Astrocyte (in vitro differentiated cells and primary cell): ENCODE data around the gene GAMT. TPM values are rescaled to one million over a fixed set of nuclear protein-coding genes. Genes with fewer than 3 reads are reported as not detected.

Source experiments
- DNase-seq: peaks from one replicate; pipeline ENCODE4 v3.0.0-alpha.2; 2010; ENCODE audit warnings: low read depth
- FAIRE-seq: peaks from 2 replicates; lab custom pipeline; 2011; peaks lifted over from hg19 to GRCh38; lab: Jason Lieb, UNC
- H2AFZ ChIP-seq: 2 replicates; pipeline ENCODE4 v1.6.0; 2012; ENCODE audit warnings: low read depth, low read length, inconsistent platforms
- H3K27ac ChIP-seq: 2 replicates; pipeline ENCODE4 v1.5.1; 2011; ENCODE audit warnings: low read depth, low read length, inconsistent platforms
- H3K27me3 ChIP-seq: 2 replicates; pipeline ENCODE4 v1.6.0; 2011; ENCODE audit warnings: low read length, inconsistent platforms; ENCODE audit not compliant: insufficient read depth
- H3K36me3 ChIP-seq: 2 replicates; pipeline ENCODE4 v1.5.1; 2011; ENCODE audit warnings: low read length, inconsistent platforms; ENCODE audit not compliant: insufficient read depth
- H3K4me1 ChIP-seq: 2 replicates; pipeline ENCODE4 v1.5.1; 2011; ENCODE audit warnings: low read length, inconsistent platforms; ENCODE audit not compliant: insufficient read depth
- H3K4me2 ChIP-seq: 2 replicates; pipeline ENCODE4 v1.6.0; 2012; ENCODE audit warnings: low read length, inconsistent platforms
- H3K4me3 ChIP-seq: 2 replicates; pipeline ENCODE4 v1.5.1; 2011; ENCODE audit warnings: low read depth, mild to moderate bottlenecking, low read length, inconsistent platforms; ENCODE audit not compliant: insufficient read depth
- H3K79me2 ChIP-seq: 2 replicates; pipeline ENCODE4 v1.6.0; 2012; ENCODE audit warnings: mild to moderate bottlenecking, low read length, inconsistent platforms; ENCODE audit not compliant: insufficient read depth
- H3K9ac ChIP-seq: 2 replicates; pipeline ENCODE4 v1.6.0; 2012; ENCODE audit warnings: mild to moderate bottlenecking, low read length, inconsistent platforms
- H3K9me3 ChIP-seq: 2 replicates; pipeline ENCODE4 v1.5.1; 2012; ENCODE audit warnings: low read depth, mild to moderate bottlenecking, low read length, inconsistent platforms; ENCODE audit not compliant: insufficient read depth
- H4K20me1 ChIP-seq: 2 replicates; pipeline ENCODE4 v1.6.0; 2012; ENCODE audit warnings: low read length, inconsistent platforms; ENCODE audit not compliant: insufficient read depth
- H3K27ac Mint-ChIP-seq: one replicate; pipeline ENCODE4 v1.8.0; 2021; ENCODE audit warnings: mild to moderate bottlenecking, mixed read lengths; ENCODE audit not compliant: unreplicated experiment
- H3K27me3 Mint-ChIP-seq: one replicate; pipeline ENCODE4 v1.8.0; 2021; ENCODE audit warnings: low read depth, mixed read lengths; ENCODE audit not compliant: unreplicated experiment
- H3K36me3 Mint-ChIP-seq: one replicate; pipeline ENCODE4 v1.8.0; 2021; ENCODE audit warnings: low read depth, mixed read lengths; ENCODE audit not compliant: unreplicated experiment
- H3K4me1 Mint-ChIP-seq: one replicate; pipeline ENCODE4 v1.8.0; 2021; ENCODE audit warnings: low read depth, mixed read lengths; ENCODE audit not compliant: unreplicated experiment
- H3K4me3 Mint-ChIP-seq: one replicate; pipeline ENCODE4 v1.8.0; 2021; ENCODE audit warnings: mild to moderate bottlenecking, moderate library complexity, mixed read lengths; ENCODE audit not compliant: unreplicated experiment
- H3K9me3 Mint-ChIP-seq: one replicate; pipeline ENCODE4 v1.8.0; 2021; ENCODE audit warnings: mild to moderate bottlenecking, mixed read lengths; ENCODE audit not compliant: unreplicated experiment
- CTCF ChIP-seq: IDR thresholded peaks from 2 replicates; pipeline ENCODE4 v1.5.1; 2011; ENCODE audit warnings: low read depth, mild to moderate bottlenecking, inconsistent platforms, low read length, moderate library complexity; ENCODE audit not compliant: insufficient read depth
- EZH2 ChIP-seq: IDR thresholded peaks from 2 replicates; pipeline ENCODE4 v1.6.1; 2012; ENCODE audit warnings: mild to moderate bottlenecking, low read length, inconsistent platforms; ENCODE audit not compliant: insufficient read depth
- total RNA-seq: library from RNA; stranded (reverse); gene quantifications from 2 replicates; pipeline ENCODE4 v1.2.1, GENCODE V29; 2021

Gene GAMT
- total RNA-seq, 1 donor from 2014 or later: 35.9 TPM

- no peaks in the 10 kb centered on the region for H3K27me3 ChIP-seq
- peak overlapping the region; percentile 63 for H3K4me3 ChIP-seq
- H3K4me1 ChIP-seq: peaks cover 34% of the 10 kb centered on the region
- H3K9me3 Mint-ChIP-seq: no peaks in the 10 kb centered on the region
- H3K79me2 ChIP-seq: peaks cover 44% of the 10 kb centered on the region
- H3K36me3 ChIP-seq: no peaks in the 10 kb centered on the region
- peak; percentile 90 for DNase-seq
- peaks cover 3% of the 10 kb centered on the region for H3K36me3 Mint-ChIP-seq
- FAIRE-seq: no peak
- H3K27ac ChIP-seq: peak overlapping the region; percentile 64
- peak overlapping the region; percentile 84 for H3K27ac Mint-ChIP-seq
- H3K4me3 Mint-ChIP-seq: peak overlapping the region; percentile 80
- H2AFZ ChIP-seq: peak overlapping the region; percentile 80
- H3K9me3 ChIP-seq: no peaks in the 10 kb centered on the region
- no peaks in the 10 kb centered on the region for H3K27me3 Mint-ChIP-seq
- H3K4me2 ChIP-seq: peak overlapping the region; percentile 86
- TF ChIP-seq CTCF: peak; percentile 39
- no peak for TF ChIP-seq EZH2
- peak overlapping the region; percentile 69 for H3K9ac ChIP-seq
- peaks cover 35% of the 10 kb centered on the region for H4K20me1 ChIP-seq
- peaks cover 28% of the 10 kb centered on the region for H3K4me1 Mint-ChIP-seq
Observed at GRCh38 chr19:1406774-1407527, 5.6 kb upstream of the GAMT start.

GRCh38 chr19:1402411-1403070, 1.2 kb upstream of the GAMT start:
- FAIRE-seq (no peak), DNase-seq (no peak)
- H3K9ac ChIP-seq: no peak overlapping the region
- H3K27me3 ChIP-seq: no peaks in the 10 kb centered on the region
- H3K79me2 ChIP-seq: no peaks in the 10 kb centered on the region
- H3K4me1 ChIP-seq: peaks cover 12% of the 10 kb centered on the region
- Mint-ChIP-seq H3K9me3 (no peaks in the 10 kb centered on the region), H3K4me3 (peak overlapping the region; percentile 77), H3K4me1 (peaks cover 4% of the 10 kb centered on the region), H3K27ac (peak overlapping the region; percentile 18), H3K36me3 (no peaks in the 10 kb centered on the region), H3K27me3 (no peaks in the 10 kb centered on the region)
- no peaks in the 10 kb centered on the region for H3K9me3 ChIP-seq
- no peak overlapping the region for H3K4me2 ChIP-seq
- peaks cover 3% of the 10 kb centered on the region for H4K20me1 ChIP-seq
- no peaks in the 10 kb centered on the region for H3K36me3 ChIP-seq
- H3K27ac ChIP-seq: no peak overlapping the region
- TF ChIP-seq CTCF (no peak), EZH2 (no peak)
- no peak overlapping the region for H3K4me3 ChIP-seq
- H2AFZ ChIP-seq: no peak overlapping the region

GRCh38 chr19:1401889-1402217, 511 bp upstream of the GAMT start:
- peaks cover 3% of the 10 kb centered on the region for H4K20me1 ChIP-seq
- H2AFZ ChIP-seq: peak overlapping the region; percentile 75
- no peaks in the 10 kb centered on the region for H3K9me3 ChIP-seq
- peak overlapping the region; percentile 29 for H3K4me3 ChIP-seq
- H3K79me2 ChIP-seq: no peaks in the 10 kb centered on the region
- Mint-ChIP-seq H3K4me1 (peaks cover 4% of the 10 kb centered on the region), H3K27ac (no peak overlapping the region), H3K36me3 (no peaks in the 10 kb centered on the region), H3K27me3 (no peaks in the 10 kb centered on the region), H3K9me3 (no peaks in the 10 kb centered on the region), H3K4me3 (peak overlapping the region; percentile 74)
- peak overlapping the region; percentile 42 for H3K9ac ChIP-seq
- FAIRE-seq: no peak
- H3K36me3 ChIP-seq: no peaks in the 10 kb centered on the region
- TF ChIP-seq EZH2 (no peak), CTCF (no peak)
- peak overlapping the region; percentile 85 for H3K4me2 ChIP-seq
- no peak overlapping the region for H3K27ac ChIP-seq
- no peaks in the 10 kb centered on the region for H3K27me3 ChIP-seq
- DNase-seq: no peak
- H3K4me1 ChIP-seq: peaks cover 12% of the 10 kb centered on the region
